Activated T-helper 1 cell treated with Interleukin-2 at 50 U/mL for 16 hours (primary cell): ENCODE data around the gene WFDC6.
"Not testable (repeated sequence)": the region's sequence is repeated elsewhere in the genome, so short reads cannot be mapped to it uniquely, and the experiment has no call there.

ENCODE experiments used
- DNase-seq: peaks from one replicate; pipeline ENCODE4 v3.0.0-alpha.2; 2020; ENCODE audit warnings: low read depth

The WFDC6 gene

GRCh38 chr20:45539382-45539781, at the start of gene WFDC6:
Gene WFDC6, minus strand, starts transcription at chr20:45539482. Its CDS starts 75 bp downstream, at chr20:45539407.
- no peak for DNase-seq

- no peak for DNase-seq
These were observed 49.5 kb upstream of the WFDC6 start for GRCh38 chr20:45588800-45589199.

- DNase-seq = not testable (repeated sequence)
These were observed 46.7 kb upstream of the WFDC6 start for GRCh38 chr20:45585986-45586385.

GRCh38 chr20:45584294-45584693, 45.0 kb upstream of the WFDC6 start:
- DNase-seq = not testable (repeated sequence)

- no peak for DNase-seq
These were observed 44.2 kb upstream of the WFDC6 start for GRCh38 chr20:45583502-45583901.

- DNase-seq = no peak
These were observed 42.4 kb upstream of the WFDC6 start for GRCh38 chr20:45581702-45582101.

- no peak for DNase-seq
These were observed 39.9 kb upstream of the WFDC6 start, which contains the start of gene WFDC8 for GRCh38 chr20:45579184-45579583. Gene WFDC8, minus strand, starts transcription at chr20:45579284. Its CDS starts 37 bp downstream, at chr20:45579247.

- DNase-seq = no peak
These were observed 38.9 kb upstream of the WFDC6 start for GRCh38 chr20:45578231-45578630.

- no peak for DNase-seq
These were observed 37.7 kb upstream of the WFDC6 start for GRCh38 chr20:45576995-45577394.

GRCh38 chr20:45575931-45576330, 36.6 kb upstream of the WFDC6 start:
- DNase-seq = no peak

GRCh38 chr20:45569650-45570049, 30.4 kb upstream of the WFDC6 start:
- not testable (repeated sequence) for DNase-seq

- no peak for DNase-seq
These were observed 25.5 kb upstream of the WFDC6 start for GRCh38 chr20:45564760-45565276.

- DNase-seq = no peak
These were observed 15.9 kb upstream of the WFDC6 start for GRCh38 chr20:45555198-45555597.

GRCh38 chr20:45552456-45552855, 13.2 kb upstream of the WFDC6 start:
- DNase-seq = no peak

GRCh38 chr20:45550765-45551164, 11.5 kb upstream of the WFDC6 start:
- DNase-seq = no peak

- no peak for DNase-seq
These were observed 9.1 kb upstream of the WFDC6 start for GRCh38 chr20:45548410-45548809.

GRCh38 chr20:45547206-45547770, 8.0 kb upstream of the WFDC6 start, which contains the start of gene EPPIN:
Gene EPPIN, minus strand, starts transcription at chr20:45547401. Its CDS starts 44 bp downstream, at chr20:45547357.
- DNase-seq = no peak

GRCh38 chr20:45545754-45546453, 6.6 kb upstream of the WFDC6 start:
- no peak for DNase-seq

- DNase-seq = no peak
These were observed 6.1 kb upstream of the WFDC6 start for GRCh38 chr20:45545351-45545750.

- no peak for DNase-seq
These were observed 978 bp downstream of the WFDC6 start for GRCh38 chr20:45538209-45538799.

- DNase-seq = no peak
These were observed 12.0 kb downstream of the WFDC6 start for GRCh38 chr20:45527294-45527693.

GRCh38 chr20:45523821-45524220, 15.5 kb downstream of the WFDC6 start:
- DNase-seq = no peak

- no peak for DNase-seq
These were observed 21.0 kb downstream of the WFDC6 start for GRCh38 chr20:45518282-45518681.
